Testis (tissue), 3 donors: ENCODE data around the gene PPCDC. TPM values are rescaled to one million over a fixed set of nuclear protein-coding genes. Genes with fewer than 3 reads are reported as not detected.

ENCODE experiments used
- DNase-seq: peaks from one replicate; pipeline ENCODE4 v3.0.0-alpha.2; 2019
- H3K27ac ChIP-seq, 2 donors: fragments of 200-600 bp; sonication (generic); one replicate each; pipeline ENCODE4 v1.5.1; 2019
- H3K27me3 ChIP-seq: fragments of 200-600 bp; sonication (generic); one replicate; pipeline ENCODE4 v1.5.1; 2019
- H3K36me3 ChIP-seq: fragments of 200-600 bp; sonication (generic); one replicate; pipeline ENCODE4 v1.5.1; 2017; ENCODE audit warnings: low read depth; ENCODE audit errors: missing control alignments
- H3K4me1 ChIP-seq: fragments of 200-600 bp; sonication (generic); one replicate; pipeline ENCODE4 v1.5.1; 2019
- H3K4me3 ChIP-seq, 2 donors: fragments of 200-600 bp; sonication (generic); one replicate each; pipeline ENCODE4 v1.5.1; 2017 to 2019
- H3K9me3 ChIP-seq: fragments of 200-600 bp; sonication (generic); one replicate; pipeline ENCODE4 v1.5.1; 2017
- CTCF ChIP-seq, 3 experiments: fragments of 450-650 bp in 2 of 3; fragments of 200-600 bp in 1 of 3; sonication (generic) in 1 of 3; IDR thresholded peaks; one replicate each; pipeline ENCODE4 v1.5.1; 2016 to 2019; ENCODE audit warnings: antibody characterized with exemption in 3 of 3, mild to moderate bottlenecking in 2 of 3, moderate library complexity in 1 of 3
- POLR2A ChIP-seq: fragments of 450-650 bp; IDR thresholded peaks from one replicate; pipeline ENCODE4 v1.6.1; 2017; ENCODE audit warnings: antibody characterized with exemption, mild to moderate bottlenecking, moderate library complexity
- WGBS, 2 donors: methylation state at CpG; one replicate each; pipeline ENCODE4 v1.1.5; 2018; 5-methylcytosine and 5-hydroxymethylcytosine counted together
- intact Hi-C: fragments of 100-400 bp; cut with DNase I; formaldehyde crosslinking; loops from one replicate; pipeline ENCODE4 v1.15.1; 2023; ENCODE audit warnings: low total_unique reads
- polyA plus RNA-seq: library from polyadenylated mRNA; stranded (reverse); fragments of 350-450 nt; fragmentation: Illumina TruSeq; extraction: RNeasy Lipid Tissue Mini Kit (QIAGEN cat#74804); gene quantifications from one replicate; pipeline ENCODE4 v1.2.3, GENCODE V29; 2014; ENCODE audit warnings: low read depth, low replicate concordance; ENCODE audit not compliant: insufficient read depth
- total RNA-seq, 2 donors: library from RNA; depleted of rRNA; stranded (reverse); fragments of >200 nt; gene quantifications; one replicate each; pipeline ENCODE4 v1.2.3, GENCODE V29; 2016

The PPCDC gene
- total and polyA plus RNA-seq, 3 donors from 2014 or later, result 18.0 to 31.6 (median 23.6) TPM

GRCh38 chr15:75043509-75044257 lies 20.3 kb downstream of the PPCDC start:
- Histone ChIP-seq H3K4me3 (no peak overlapping the region), H3K27me3 (no peaks in the 10 kb centered on the region), H3K27ac (peak overlapping the region; percentile 72 to 90), H3K9me3 (no peaks in the 10 kb centered on the region), H3K4me1 (peaks cover 66% of the 10 kb centered on the region), H3K36me3 (no peaks in the 10 kb centered on the region)
- no peak for TF ChIP-seq POLR2A
- TF ChIP-seq CTCF (IDR thresholded peaks at IDR 0.05), result peak; percentile 34 to 79 (median 69)
- DNase-seq, result peak; percentile 99
- 28 to 48% methylated on average over 12 to 15 of the region's 20 CpGs for WGBS, 2 donors
- intact Hi-C loops, result loop anchor here (5.0 kb wide), 1 partner anchor 159 kb away; the partner anchor contains the start of gene C15orf39

GRCh38 chr15:75044258-75044878 lies 21.0 kb downstream of the PPCDC start:
- WGBS, 2 donors, result 84% methylated on average over 8 to 14 of the region's 14 CpGs
- Histone ChIP-seq H3K27me3 (no peaks in the 10 kb centered on the region), H3K4me3 (no peak overlapping the region), H3K27ac (peak overlapping the region; percentile 72 to 90), H3K36me3 (no peaks in the 10 kb centered on the region), H3K4me1 (peaks cover 66% of the 10 kb centered on the region), H3K9me3 (no peaks in the 10 kb centered on the region)
- TF ChIP-seq POLR2A, result no peak
- no peak for TF ChIP-seq CTCF (IDR thresholded peaks at IDR 0.05)
- DNase-seq, result no peak
- intact Hi-C loops, result loop anchor here (5.0 kb wide), 1 partner anchor 158 kb away; the partner anchor contains the start of gene C15orf39

- peaks cover 71% of the 10 kb centered on the region for H3K4me1 ChIP-seq
- intact Hi-C loops, result no loop called here
- no peak overlapping the region for H3K4me3 ChIP-seq
- H3K27me3 ChIP-seq, result no peaks in the 10 kb centered on the region
- no peak for TF ChIP-seq CTCF (IDR thresholded peaks at IDR 0.05)
- TF ChIP-seq POLR2A, result no peak
- no peaks in the 10 kb centered on the region for H3K36me3 ChIP-seq
- peak overlapping the region in 1 of 2 donors; percentile 72 for H3K27ac ChIP-seq
- 91 to 93% methylated on average over 6 of the region's 6 CpGs for WGBS, 2 donors
- DNase-seq, result no peak
- no peaks in the 10 kb centered on the region for H3K9me3 ChIP-seq
Observed at GRCh38 chr15:75045332-75046015, 22.1 kb downstream of the PPCDC start.

- intact Hi-C loops, result no loop called here
- no peaks in the 10 kb centered on the region for H3K9me3 ChIP-seq
- TF ChIP-seq CTCF (IDR thresholded peaks at IDR 0.05), result no peak
- TF ChIP-seq POLR2A, result no peak
- 97 to 100% methylated on average over 4 to 10 of the region's 10 CpGs for WGBS, 2 donors
- no peak overlapping the region for H3K27ac ChIP-seq
- H3K36me3 ChIP-seq, result no peaks in the 10 kb centered on the region
- H3K4me1 ChIP-seq, result peaks cover 74% of the 10 kb centered on the region
- DNase-seq, result no peak
- no peak overlapping the region for H3K4me3 ChIP-seq
- no peaks in the 10 kb centered on the region for H3K27me3 ChIP-seq
Observed at GRCh38 chr15:75048394-75048793, 25.0 kb downstream of the PPCDC start.
